Tibial nerve (tissue), 4 donors: ENCODE data around the gene DCUN1D3.

Experiments used
- CTCF ChIP-seq, 5 experiments: fragments of 200-600 bp in 3 of 5; fragments of 450-650 bp in 2 of 5; sonication (generic) in 3 of 5; IDR thresholded peaks; one replicate each; pipeline ENCODE4 v1.5.1; 2016 to 2019; ENCODE audit warnings: antibody characterized with exemption in 5 of 5, mild to moderate bottlenecking in 3 of 5, moderate library complexity in 2 of 5
- EP300 ChIP-seq, 2 donors: sonication (generic); formaldehyde crosslinking; IDR thresholded peaks; one replicate each; pipeline ENCODE4 v1.6.1; 2017; ENCODE audit warnings: antibody characterized with exemption in 2 of 2, mild to moderate bottlenecking in 1 of 2
- POLR2A ChIP-seq, 2 donors: fragments of 450-650 bp; IDR thresholded peaks; one replicate each; pipeline ENCODE4 v1.6.1; 2017; ENCODE audit warnings: antibody characterized with exemption in 2 of 2, mild to moderate bottlenecking in 2 of 2, moderate library complexity in 2 of 2

GRCh38 chr16:20871258-20871657 lies 28.9 kb downstream of the DCUN1D3 start:
- TF ChIP-seq CTCF (IDR thresholded peaks at IDR 0.05) (no peak), EP300 (IDR thresholded peaks at IDR 0.05) (peak in 1 of 2 donors; percentile 82), POLR2A (IDR thresholded peaks at IDR 0.05) (no peak)
